Transverse colon (tissue), 4 donors: ENCODE results near the gene UBAC2.

ENCODE experiments used
- CTCF ChIP-seq, 5 experiments: fragments of 200-600 bp in 3 of 5; fragments of 450-650 bp in 2 of 5; sonication (generic) in 3 of 5; IDR thresholded peaks; 1 replicate in 2 of 5; 2 replicates in 3 of 5; pipeline ENCODE4 v1.5.1; 2016 to 2017; ENCODE audit warnings: antibody characterized with exemption in 5 of 5, inconsistent platforms in 3 of 5, mild to moderate bottlenecking in 2 of 5, moderate library complexity in 1 of 5
- EP300 ChIP-seq: sonication (generic); formaldehyde crosslinking; IDR thresholded peaks from one replicate; pipeline ENCODE4 v1.6.1; 2017; ENCODE audit warnings: antibody characterized with exemption, low read depth
- POLR2A ChIP-seq: fragments of 450-650 bp; IDR thresholded peaks from one replicate; pipeline ENCODE4 v1.6.1; 2016; ENCODE audit warnings: antibody characterized with exemption, mild to moderate bottlenecking, moderate library complexity
- POLR2AphosphoS5 ChIP-seq, 3 donors: sonication (generic); formaldehyde crosslinking; IDR thresholded peaks; one replicate each; pipeline ENCODE4 v1.6.1; 2016; ENCODE audit warnings: antibody characterized with exemption in 3 of 3

- no peak for TF ChIP-seq CTCF (IDR thresholded peaks at IDR 0.05)
- TF ChIP-seq POLR2A, result no peak
- no peak for TF ChIP-seq POLR2AphosphoS5 (IDR thresholded peaks at IDR 0.05)
- TF ChIP-seq EP300, result no peak
These were observed 51.3 kb downstream of the UBAC2 start for GRCh38 chr13:99251921-99252320.
